Measurements from ENCODE around the gene C20orf141.

C20orf141 gene

DNA sequence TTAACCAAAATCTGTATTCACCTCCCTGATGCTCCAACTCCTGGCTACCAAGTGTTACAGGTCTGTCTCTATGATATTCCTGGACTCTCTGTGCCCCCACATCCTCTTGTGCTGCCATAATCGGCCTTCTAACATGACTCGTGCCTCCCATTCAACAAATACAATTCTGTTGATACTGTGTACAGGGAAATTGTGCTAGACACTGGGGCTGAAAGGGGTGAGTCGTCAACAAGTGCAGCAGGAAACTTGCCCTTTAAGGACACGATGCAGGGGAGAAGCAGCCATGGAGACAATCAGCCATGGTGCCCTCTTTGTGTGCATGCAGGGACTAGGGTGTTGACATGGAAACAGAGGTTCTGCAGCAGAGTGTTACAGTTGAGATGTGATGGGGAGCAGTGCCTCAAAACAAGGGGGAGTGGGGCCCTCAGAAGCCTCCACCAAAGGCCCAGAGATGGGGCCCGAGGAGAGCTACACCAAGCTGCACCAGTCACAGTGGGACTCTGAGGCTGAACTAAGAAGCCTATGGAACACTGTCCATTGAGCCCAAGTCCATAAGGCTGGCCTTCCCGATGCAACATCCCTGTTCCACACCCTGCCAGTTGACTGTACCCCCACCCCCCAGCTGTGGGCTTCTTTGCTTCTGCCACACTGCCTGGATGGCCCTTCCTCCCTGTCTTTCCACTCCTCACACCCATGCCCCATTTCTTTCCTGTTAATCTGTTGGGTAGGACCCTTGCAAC, 22.6 kb downstream of the C20orf141 start:
- H3K27ac ChIP-seq = no peak overlapping the region
- TF ChIP-seq, protein P1, sequence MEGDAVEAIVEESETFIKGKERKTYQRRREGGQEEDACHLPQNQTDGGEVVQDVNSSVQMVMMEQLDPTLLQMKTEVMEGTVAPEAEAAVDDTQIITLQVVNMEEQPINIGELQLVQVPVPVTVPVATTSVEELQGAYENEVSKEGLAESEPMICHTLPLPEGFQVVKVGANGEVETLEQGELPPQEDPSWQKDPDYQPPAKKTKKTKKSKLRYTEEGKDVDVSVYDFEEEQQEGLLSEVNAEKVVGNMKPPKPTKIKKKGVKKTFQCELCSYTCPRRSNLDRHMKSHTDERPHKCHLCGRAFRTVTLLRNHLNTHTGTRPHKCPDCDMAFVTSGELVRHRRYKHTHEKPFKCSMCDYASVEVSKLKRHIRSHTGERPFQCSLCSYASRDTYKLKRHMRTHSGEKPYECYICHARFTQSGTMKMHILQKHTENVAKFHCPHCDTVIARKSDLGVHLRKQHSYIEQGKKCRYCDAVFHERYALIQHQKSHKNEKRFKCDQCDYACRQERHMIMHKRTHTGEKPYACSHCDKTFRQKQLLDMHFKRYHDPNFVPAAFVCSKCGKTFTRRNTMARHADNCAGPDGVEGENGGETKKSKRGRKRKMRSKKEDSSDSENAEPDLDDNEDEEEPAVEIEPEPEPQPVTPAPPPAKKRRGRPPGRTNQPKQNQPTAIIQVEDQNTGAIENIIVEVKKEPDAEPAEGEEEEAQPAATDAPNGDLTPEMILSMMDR (conservative IDR thresholded peaks at IDR 0.05) = no peak

DNA sequence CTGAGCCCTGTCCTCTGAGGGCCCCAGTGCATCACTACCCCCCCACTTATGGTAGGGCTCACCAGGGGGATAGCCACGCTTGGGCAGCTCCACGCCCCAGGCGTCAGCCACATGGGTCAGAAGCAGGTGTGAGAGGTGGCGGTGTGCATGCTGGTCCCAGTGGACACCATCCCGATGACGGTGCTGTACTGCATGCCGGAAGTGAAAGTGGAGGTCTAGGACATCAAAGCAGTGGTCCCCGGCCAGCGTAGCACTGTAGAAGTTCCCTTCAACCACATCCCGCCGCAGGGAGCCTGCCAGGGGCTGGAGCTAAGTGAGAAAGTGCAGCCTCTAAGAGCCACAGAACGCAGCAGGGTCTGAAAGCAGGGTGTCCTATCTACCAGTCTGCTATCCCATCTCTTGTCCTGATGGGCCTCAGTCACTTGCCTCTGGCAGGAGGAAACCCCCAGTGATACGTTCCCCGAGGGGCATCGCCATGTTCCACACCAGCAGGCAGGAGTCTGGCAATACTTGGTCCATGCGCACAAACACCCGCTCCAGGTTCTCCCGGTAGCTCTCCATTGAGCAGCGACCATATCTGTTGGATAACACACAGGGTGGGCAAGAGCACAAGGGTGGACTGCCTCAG, 23.5 kb downstream of the C20orf141 start:
- H3K27ac ChIP-seq = no peak overlapping the region
- TF ChIP-seq, protein P1 (conservative IDR thresholded peaks at IDR 0.05) = no peak

DNA sequence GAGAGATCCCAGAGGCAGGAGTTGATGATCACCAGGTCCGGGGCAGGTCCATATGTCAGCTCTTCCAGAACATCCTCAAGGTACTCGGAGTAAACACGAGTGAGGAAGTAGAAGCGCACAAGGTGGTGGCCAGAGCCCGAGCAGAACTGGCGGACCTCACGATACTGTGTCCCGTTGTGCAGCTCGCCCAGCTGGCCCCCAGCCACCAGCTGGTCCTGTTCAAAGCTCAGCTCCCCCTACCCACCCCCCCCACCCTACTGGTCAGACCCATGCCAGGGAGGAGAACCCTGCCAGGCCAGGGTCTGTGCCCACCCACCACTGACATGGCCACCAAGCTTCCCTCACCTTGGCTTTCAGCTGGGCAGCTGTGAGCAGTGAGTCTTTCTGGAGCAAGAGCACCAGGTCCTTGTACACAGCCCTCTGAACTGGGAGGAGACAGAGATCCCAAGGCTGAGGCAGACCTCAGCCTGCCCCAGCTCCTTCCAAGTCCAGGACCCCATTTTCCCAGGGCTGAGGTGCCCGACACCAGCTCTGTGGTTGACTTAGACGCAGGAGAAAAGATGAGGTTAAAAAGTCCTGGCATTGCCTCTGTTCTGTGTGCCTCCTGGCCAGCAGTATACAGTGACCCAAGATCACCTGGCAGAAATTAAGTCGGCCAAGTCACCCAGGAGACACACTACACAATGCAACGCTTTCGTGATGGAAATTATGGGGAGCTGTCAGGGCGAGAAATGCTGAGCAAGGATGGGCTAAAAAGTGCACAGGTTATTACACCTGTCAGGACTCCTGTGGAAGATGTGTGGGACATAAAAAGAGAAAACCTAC, 24.3 kb downstream of the C20orf141 start:
- TF ChIP-seq, protein P1 (conservative IDR thresholded peaks at IDR 0.05) = no peak
- H3K27ac ChIP-seq = no peak overlapping the region; the same call in 1 of the 2 replicates

DNA sequence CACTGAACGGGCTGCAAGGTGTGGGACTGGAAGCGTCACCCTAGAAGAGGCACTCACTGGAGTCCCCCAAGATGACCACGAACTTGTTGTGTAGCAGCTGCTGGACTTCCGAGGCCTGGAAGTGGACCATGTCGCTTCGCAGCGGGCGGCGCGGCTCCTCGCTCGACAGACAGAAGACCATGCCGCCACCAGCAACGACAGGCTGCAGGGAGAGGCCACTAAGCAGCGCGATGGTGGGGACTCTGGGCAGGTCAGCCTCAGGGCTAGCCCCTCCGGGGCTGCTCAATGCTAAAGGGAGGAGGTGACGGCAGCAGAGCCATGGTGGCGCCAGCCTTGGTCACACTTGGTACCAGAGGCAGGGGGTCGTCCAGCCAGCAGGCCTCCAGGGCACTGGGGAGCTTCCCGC, 24.9 kb downstream of the C20orf141 start:
- H3K27ac ChIP-seq = peak overlapping the region; percentile 91

DNA sequence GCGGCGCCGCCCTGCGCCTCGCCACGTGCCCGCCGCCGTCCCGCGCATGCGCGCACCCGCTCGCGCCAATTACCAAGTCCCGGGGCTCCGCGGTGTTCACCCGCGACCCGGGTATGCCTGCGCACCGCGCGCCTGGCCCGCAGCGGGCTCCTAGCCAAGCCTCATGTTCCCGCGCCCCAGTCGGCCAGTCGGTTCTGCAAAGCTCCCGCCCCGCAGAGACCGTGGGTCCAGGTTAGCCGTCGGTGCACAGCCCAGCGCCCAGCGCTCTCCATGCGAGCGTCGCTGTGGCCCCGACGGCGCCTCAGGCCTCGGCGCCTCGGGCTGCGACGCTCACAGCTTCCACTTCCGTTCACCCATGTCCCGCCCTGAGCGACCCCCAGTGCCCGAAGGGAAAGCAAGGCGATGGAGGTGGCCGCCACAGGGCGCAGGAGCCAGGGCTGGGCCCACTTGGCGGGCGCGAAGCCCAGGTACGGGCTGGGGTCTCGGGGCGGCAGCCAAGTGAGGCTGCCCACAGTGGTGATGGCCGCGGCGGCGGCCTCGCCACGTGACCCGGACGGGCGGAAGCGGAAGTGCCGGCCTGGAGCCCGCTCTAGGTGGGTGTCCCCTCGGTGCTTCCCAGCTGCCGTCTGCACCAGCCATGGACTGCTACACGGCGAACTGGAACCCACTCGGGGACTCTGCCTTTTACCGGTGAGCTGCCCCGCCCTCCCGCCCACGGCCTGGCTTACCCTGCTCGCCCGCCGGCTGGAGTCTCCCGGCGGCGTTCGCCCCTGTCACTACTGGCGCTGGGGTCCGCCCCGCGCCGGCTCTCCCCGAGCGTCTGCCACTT, 25.6 kb downstream of the C20orf141 start, which contains the start of the genes PCED1A and VPS16:
Gene PCED1A (minus strand): TSS at position 518 of the 829 bp plus-strand sequence. CDS start 743 bp downstream, outside the sequence.
Gene VPS16 (plus strand): TSS at position 608 of the 829 bp plus-strand sequence. CDS start 30 bp downstream, at position 638.
- H3K27ac ChIP-seq = peak within 1 kb of the TSS; percentile 91
- TF ChIP-seq, protein P1 (conservative IDR thresholded peaks at IDR 0.05) = no peak

More for the DNA sequence above, 24.9 kb downstream of the C20orf141 start:
- TF ChIP-seq, protein P1 (conservative IDR thresholded peaks at IDR 0.05) = no peak

DNA sequence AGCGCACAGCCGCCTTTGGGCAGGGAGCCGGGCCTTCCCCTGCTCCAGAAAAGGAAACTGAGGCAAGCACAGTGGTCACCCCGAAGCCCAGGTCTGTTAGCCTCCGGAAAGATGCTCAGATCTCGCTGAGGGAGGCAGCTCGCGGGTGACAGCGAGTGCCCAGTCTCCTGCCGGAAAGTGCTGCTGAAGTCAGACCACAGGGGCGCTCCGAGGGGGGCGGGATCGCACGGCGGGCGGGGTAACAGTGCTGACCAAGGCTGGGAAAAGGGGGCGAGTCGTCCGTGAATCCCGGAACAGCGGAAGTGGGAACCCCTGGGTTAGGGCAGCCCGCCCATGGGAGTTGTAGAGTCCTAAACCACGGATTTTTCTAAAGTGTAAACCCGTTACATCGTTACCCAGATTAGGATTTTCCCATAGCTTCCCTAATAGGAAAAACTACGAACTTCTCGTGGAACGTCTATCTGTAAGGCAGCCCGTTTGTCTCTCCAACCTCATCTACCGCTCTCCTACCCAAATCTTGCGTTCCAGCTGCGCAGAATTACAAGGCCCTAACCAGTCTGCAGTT, 26.3 kb downstream of the C20orf141 start:
- peak overlapping the region; percentile 91 for H3K27ac ChIP-seq
- TF ChIP-seq, protein P1 (conservative IDR thresholded peaks at IDR 0.05) = no peak

Data from VCaP (cell line).